ENCODE results near the gene CACNA1C. TPM values are rescaled to one million over a fixed set of nuclear protein-coding genes. Genes with fewer than 3 reads are reported as not detected.

Gene CACNA1C
- total RNA-seq, 2 donors from 2014 or later: 0.06 TPM; not detected in 1

- Mint-ChIP-seq H3K9me3 (peaks cover 9% of the 10 kb centered on the region), H3K4me1 (ENCODE audit: low read depth in 2 of 2) (no peaks in the 10 kb centered on the region)
- DNase-seq (ENCODE audit: low spot score): no peak
Measured at GRCh38 chr12:2074792-2075191, 22.0 kb downstream of the CACNA1C start.

DNA sequence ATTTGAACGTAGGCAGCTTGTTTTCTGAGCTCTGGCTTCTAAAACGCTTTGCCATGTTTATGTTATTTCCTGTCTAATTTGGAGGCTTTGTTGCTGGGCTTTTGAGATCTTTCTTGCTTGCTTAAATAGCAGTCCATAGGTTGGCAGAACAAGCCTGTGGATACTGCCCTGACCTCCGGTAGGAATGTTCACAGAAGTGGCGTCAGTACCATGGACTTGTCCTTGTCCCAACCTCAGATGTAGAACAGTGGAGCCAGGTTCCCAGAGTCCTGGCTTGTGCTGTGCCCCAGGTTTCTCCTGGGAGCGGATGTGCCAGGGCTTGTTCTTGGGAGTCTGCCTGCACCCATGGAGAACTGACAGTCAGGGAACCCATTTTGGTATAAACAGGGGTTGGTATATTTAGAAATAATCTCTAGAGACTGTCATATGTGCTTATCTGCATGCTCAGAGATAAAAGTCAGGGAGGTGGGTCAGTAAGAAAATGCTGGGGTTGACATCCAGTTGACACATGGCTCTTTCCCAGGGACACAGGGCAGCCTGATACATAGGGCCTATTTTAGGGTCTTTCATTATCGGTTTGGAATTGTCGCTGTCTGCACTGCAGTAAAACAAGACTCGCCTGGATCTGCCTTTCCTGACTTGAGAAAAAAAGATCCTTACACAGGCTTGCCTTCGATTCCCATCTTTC is 22.9 kb downstream of the CACNA1C start:
- no peak for DNase-seq (ENCODE audit: low spot score)
- H3K27me3 Mint-ChIP-seq: peaks cover 14 to 34% of the 10 kb centered on the region in 2 donors
- no peak for ATAC-seq
- no peak overlapping the region for H3K4me3 Mint-ChIP-seq
- H3K4me1 Mint-ChIP-seq (ENCODE audit: low read depth in 2 of 2): no peaks in the 10 kb centered on the region
- H3K9me3 Mint-ChIP-seq: peaks cover 9% of the 10 kb centered on the region
- H3K27ac Mint-ChIP-seq: no peak overlapping the region
- peaks cover 11% of the 10 kb centered on the region for H3K36me3 Mint-ChIP-seq

More at GRCh38 chr12:2074792-2075191, 22.0 kb downstream of the CACNA1C start:
- Mint-ChIP-seq H3K36me3 (peaks cover 11% of the 10 kb centered on the region), H3K4me3 (no peak overlapping the region), H3K27ac (no peak overlapping the region), H3K27me3 (peaks cover 14 to 34% of the 10 kb centered on the region in 2 donors)
- ATAC-seq: no peak

GRCh38 chr12:2076196-2076570 is 23.4 kb downstream of the CACNA1C start:
- H3K4me3 Mint-ChIP-seq: no peak overlapping the region
- H3K36me3 Mint-ChIP-seq: peaks cover 8% of the 10 kb centered on the region
- peaks cover 13 to 32% of the 10 kb centered on the region in 2 donors for H3K27me3 Mint-ChIP-seq

DNA sequence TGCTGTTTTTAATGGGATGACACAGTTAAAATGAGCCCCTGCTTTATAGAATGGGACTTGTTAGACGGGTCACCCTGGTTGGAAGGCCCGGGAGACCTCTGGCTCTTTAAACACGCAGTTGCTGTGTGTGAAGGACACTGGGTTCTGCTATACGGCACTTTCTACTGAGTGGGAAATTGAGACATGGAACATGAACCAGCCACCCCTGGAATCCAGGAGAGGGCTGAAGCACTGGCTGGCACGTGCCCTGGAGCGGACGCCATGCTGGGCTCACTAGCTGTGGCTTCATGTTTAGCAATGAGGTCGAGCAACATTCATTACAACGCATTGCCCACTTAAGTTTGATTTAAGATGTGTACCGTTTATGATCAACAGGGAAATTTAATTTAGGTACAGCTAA is 23.9 kb downstream of the CACNA1C start:
- Mint-ChIP-seq H3K36me3 (peaks cover 2% of the 10 kb centered on the region), H3K4me1 (ENCODE audit: low read depth in 2 of 2) (no peaks in the 10 kb centered on the region), H3K4me3 (no peak overlapping the region), H3K27me3 (peaks cover 7 to 27% of the 10 kb centered on the region in 2 donors), H3K27ac (no peak overlapping the region), H3K9me3 (peaks cover 1% of the 10 kb centered on the region)
- ATAC-seq (no peak), DNase-seq (ENCODE audit: low spot score) (no peak)

More at GRCh38 chr12:2076196-2076570, 23.4 kb downstream of the CACNA1C start:
- ATAC-seq: no peak
- Mint-ChIP-seq H3K9me3 (peaks cover 7% of the 10 kb centered on the region), H3K4me1 (ENCODE audit: low read depth in 2 of 2) (no peaks in the 10 kb centered on the region), H3K27ac (no peak overlapping the region)
- no peak for DNase-seq (ENCODE audit: low spot score)

GRCh38 chr12:2080604-2081003 is 27.8 kb downstream of the CACNA1C start:
- ATAC-seq: no peak
- no peak overlapping the region for H3K27ac Mint-ChIP-seq
- H3K4me3 Mint-ChIP-seq: no peak overlapping the region
- H3K4me1 Mint-ChIP-seq (ENCODE audit: low read depth in 2 of 2): no peaks in the 10 kb centered on the region
- H3K27me3 Mint-ChIP-seq: peaks cover 8 to 37% of the 10 kb centered on the region in 2 donors
- H3K36me3 Mint-ChIP-seq: no peaks in the 10 kb centered on the region
- H3K9me3 Mint-ChIP-seq: no peaks in the 10 kb centered on the region
- no peak for DNase-seq (ENCODE audit: low spot score)

GRCh38 chr12:2082321-2082720 is 29.5 kb downstream of the CACNA1C start:
- no peaks in the 10 kb centered on the region for H3K36me3 Mint-ChIP-seq
- H3K4me3 Mint-ChIP-seq: no peak overlapping the region
- H3K9me3 Mint-ChIP-seq: no peaks in the 10 kb centered on the region
- no peak overlapping the region for H3K27ac Mint-ChIP-seq
- DNase-seq (ENCODE audit: low spot score) (no peak), ATAC-seq (no peak)
- H3K27me3 Mint-ChIP-seq: peaks cover 17 to 38% of the 10 kb centered on the region in 2 donors
- H3K4me1 Mint-ChIP-seq (ENCODE audit: low read depth in 2 of 2): no peaks in the 10 kb centered on the region

- no peak overlapping the region for H3K4me3 Mint-ChIP-seq
- H3K9me3 Mint-ChIP-seq: no peaks in the 10 kb centered on the region
- ATAC-seq: no peak
- H3K4me1 Mint-ChIP-seq (ENCODE audit: low read depth in 2 of 2): no peaks in the 10 kb centered on the region
- H3K36me3 Mint-ChIP-seq: no peaks in the 10 kb centered on the region
- H3K27me3 Mint-ChIP-seq: peaks cover 19 to 36% of the 10 kb centered on the region in 2 donors
- no peak overlapping the region for H3K27ac Mint-ChIP-seq
- DNase-seq (ENCODE audit: low spot score): no peak
Measured at GRCh38 chr12:2083008-2083407, 30.2 kb downstream of the CACNA1C start.

- no peak overlapping the region for H3K4me3 Mint-ChIP-seq
- H3K36me3 Mint-ChIP-seq: no peaks in the 10 kb centered on the region
- no peak overlapping the region for H3K27ac Mint-ChIP-seq
- DNase-seq (ENCODE audit: low spot score) (no peak), ATAC-seq (no peak)
- peaks cover 19 to 34% of the 10 kb centered on the region in 2 donors for H3K27me3 Mint-ChIP-seq
- no peaks in the 10 kb centered on the region for H3K9me3 Mint-ChIP-seq
- no peaks in the 10 kb centered on the region for H3K4me1 Mint-ChIP-seq (ENCODE audit: low read depth in 2 of 2)
Measured at GRCh38 chr12:2083561-2083960, 30.8 kb downstream of the CACNA1C start.

DNA sequence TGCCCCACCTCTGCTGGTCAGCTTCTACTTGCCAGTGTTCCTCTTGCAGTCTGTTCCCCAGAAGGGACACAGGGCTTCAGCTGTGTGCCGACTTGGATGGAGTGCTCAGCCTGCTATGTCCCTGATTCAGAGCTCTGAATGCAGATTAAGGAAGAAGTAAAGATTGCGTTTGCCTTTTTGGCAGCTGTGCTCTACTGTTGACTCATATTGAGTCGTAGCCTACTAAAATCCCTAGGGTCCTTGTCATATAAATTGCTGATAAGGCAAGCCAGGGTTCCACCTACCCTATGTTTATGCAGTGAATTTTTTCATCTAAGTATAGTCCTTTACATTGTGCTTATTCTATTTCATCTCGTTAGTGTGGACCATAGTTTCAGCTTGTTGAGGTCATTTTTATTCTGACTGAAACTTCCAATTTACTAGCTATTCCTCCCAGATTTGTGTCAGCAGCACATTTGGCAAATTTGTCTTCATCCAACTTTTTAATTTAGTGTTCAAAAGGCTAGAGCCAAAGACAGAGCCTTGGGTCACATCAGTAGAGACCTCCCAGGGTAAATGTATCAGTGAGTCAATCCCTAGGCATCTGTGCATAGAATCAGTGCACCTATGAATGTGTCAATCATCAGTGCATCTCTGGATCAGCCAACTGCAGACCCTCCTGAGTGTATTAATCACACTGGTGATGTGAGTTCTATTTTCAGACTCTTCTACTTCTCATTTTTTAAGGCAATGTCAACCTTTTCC is 31.9 kb downstream of the CACNA1C start:
- ATAC-seq (no peak), DNase-seq (ENCODE audit: low spot score) (no peak)
- Mint-ChIP-seq H3K27me3 (peaks cover 19 to 42% of the 10 kb centered on the region in 2 donors), H3K4me3 (no peak overlapping the region), H3K9me3 (no peaks in the 10 kb centered on the region), H3K36me3 (no peaks in the 10 kb centered on the region), H3K27ac (no peak overlapping the region), H3K4me1 (ENCODE audit: low read depth in 2 of 2) (no peaks in the 10 kb centered on the region)

- no peak for ATAC-seq
- Mint-ChIP-seq H3K4me3 (no peak overlapping the region), H3K27me3 (peaks cover 2 to 24% of the 10 kb centered on the region in 2 donors)
Measured at GRCh38 chr12:2092354-2092753, 39.6 kb downstream of the CACNA1C start.

DNA sequence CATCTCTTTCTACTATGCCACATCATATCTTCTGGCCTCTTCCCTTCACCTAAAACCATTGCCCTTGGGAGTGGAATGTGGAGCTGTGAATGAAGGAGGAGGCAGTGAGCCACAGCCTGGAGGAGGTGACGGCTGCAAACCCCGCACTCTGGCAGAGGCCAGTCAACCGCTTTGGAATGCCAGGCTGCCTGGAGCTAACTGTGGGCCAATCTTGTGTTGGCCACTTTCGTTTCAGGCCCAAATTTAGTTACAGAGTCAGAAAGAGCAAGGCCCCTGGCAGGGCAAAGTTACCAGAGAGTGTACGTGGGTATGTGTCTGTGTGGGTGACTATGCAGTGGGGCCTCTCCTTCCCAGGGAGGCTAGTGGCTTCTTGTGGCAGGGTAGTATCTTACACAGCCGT is 40.1 kb downstream of the CACNA1C start:
- Mint-ChIP-seq H3K27ac (no peak overlapping the region), H3K9me3 (no peaks in the 10 kb centered on the region), H3K27me3 (peaks cover 0 to 19% of the 10 kb centered on the region in 2 donors), H3K4me1 (ENCODE audit: low read depth in 2 of 2) (peaks cover 3 to 4% of the 10 kb centered on the region in 2 donors), H3K4me3 (no peak overlapping the region), H3K36me3 (no peaks in the 10 kb centered on the region)
- DNase-seq (ENCODE audit: low spot score): no peak
- peak in 1 of 2 donors; percentile 33 for ATAC-seq

More at GRCh38 chr12:2092354-2092753, 39.6 kb downstream of the CACNA1C start:
- no peak for DNase-seq (ENCODE audit: low spot score)
- Mint-ChIP-seq H3K27ac (no peak overlapping the region), H3K36me3 (no peaks in the 10 kb centered on the region), H3K9me3 (no peaks in the 10 kb centered on the region), H3K4me1 (ENCODE audit: low read depth in 2 of 2) (peaks cover 3 to 4% of the 10 kb centered on the region in 2 donors)

- Mint-ChIP-seq H3K4me1 (ENCODE audit: low read depth in 2 of 2) (peaks cover 3 to 4% of the 10 kb centered on the region in 2 donors), H3K27ac (no peak overlapping the region), H3K4me3 (no peak overlapping the region), H3K27me3 (peaks cover 0 to 12% of the 10 kb centered on the region in 2 donors), H3K9me3 (no peaks in the 10 kb centered on the region), H3K36me3 (no peaks in the 10 kb centered on the region)
- DNase-seq (ENCODE audit: low spot score): no peak
- peak in 1 of 2 donors; percentile 46 for ATAC-seq
Measured at GRCh38 chr12:2094597-2094996, 41.8 kb downstream of the CACNA1C start.

DNA sequence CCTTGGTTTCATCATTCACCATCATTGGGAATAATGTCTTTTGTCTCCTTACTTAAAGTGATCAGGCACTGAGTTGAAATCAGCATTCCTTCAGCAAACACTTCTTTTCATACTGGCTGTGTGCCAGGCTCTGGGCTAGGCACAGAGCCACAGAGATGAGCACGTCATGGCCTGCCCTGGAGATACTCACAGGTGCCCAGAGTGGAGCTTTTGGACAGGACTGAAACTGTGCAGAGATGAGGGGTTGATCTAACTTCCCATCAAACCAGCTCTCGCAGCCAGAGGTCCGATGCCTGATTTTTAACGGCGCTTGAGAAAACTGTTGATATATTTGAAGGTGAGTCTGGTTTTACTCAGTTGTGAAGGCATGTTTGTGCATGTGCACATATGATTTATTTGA is 43.1 kb downstream of the CACNA1C start:
- Mint-ChIP-seq H3K36me3 (no peaks in the 10 kb centered on the region), H3K27me3 (peaks cover 0 to 9% of the 10 kb centered on the region in 2 donors), H3K4me3 (no peak overlapping the region), H3K27ac (no peak overlapping the region), H3K9me3 (no peaks in the 10 kb centered on the region), H3K4me1 (ENCODE audit: low read depth in 2 of 2) (peaks cover 3 to 4% of the 10 kb centered on the region in 2 donors)
- DNase-seq (ENCODE audit: low spot score) (no peak), ATAC-seq (no peak)

DNA sequence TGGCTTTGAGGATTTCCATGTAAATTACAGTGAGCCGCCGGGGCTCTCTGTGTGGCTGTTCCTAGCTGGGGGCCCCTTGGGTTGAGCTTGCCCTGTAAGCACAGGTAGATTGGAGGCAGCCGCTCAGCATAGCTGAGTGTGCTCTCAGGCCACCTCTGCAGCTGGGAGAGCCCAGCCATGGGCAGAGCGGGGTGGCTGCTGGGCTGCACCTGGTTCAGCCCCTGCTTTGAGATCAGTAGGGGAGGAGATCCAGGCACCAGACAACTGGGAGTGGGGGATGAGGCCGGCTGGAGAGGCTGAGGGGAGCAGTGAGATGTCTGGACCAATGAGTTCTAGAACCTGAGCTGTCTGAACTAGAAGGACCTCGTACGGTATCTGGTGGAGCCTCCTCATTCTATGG is 44.8 kb downstream of the CACNA1C start:
- no peaks in the 10 kb centered on the region for H3K27me3 Mint-ChIP-seq
- no peak overlapping the region for H3K27ac Mint-ChIP-seq
- ATAC-seq (peak in 1 of 2 donors; percentile 11), DNase-seq (ENCODE audit: low spot score) (no peak)
- no peaks in the 10 kb centered on the region for H3K36me3 Mint-ChIP-seq
- peaks cover 3 to 4% of the 10 kb centered on the region in 2 donors for H3K4me1 Mint-ChIP-seq (ENCODE audit: low read depth in 2 of 2)
- no peaks in the 10 kb centered on the region for H3K9me3 Mint-ChIP-seq
- H3K4me3 Mint-ChIP-seq: no peak overlapping the region

Data from natural killer cell treated with Interleukin-12 subunit alpha and Interleukin-12 subunit beta and Interleukin-15 and Interleukin-18, amount 100 ng/mL, for 72 hours (primary cell).